GM21367 (cell line): ENCODE results near the gene DISC1.
"Not testable (repeated sequence)": the region's sequence is repeated elsewhere in the genome, so short reads cannot be mapped to it uniquely, and the experiment has no call there.

ENCODE experiments used
- ATAC-seq: cut with Tn5 transposase; IDR thresholded peaks from one replicate; pipeline ENCODE4 v1.9.1; 2021; ENCODE audit not compliant: unreplicated experiment

Gene DISC1

DNA sequence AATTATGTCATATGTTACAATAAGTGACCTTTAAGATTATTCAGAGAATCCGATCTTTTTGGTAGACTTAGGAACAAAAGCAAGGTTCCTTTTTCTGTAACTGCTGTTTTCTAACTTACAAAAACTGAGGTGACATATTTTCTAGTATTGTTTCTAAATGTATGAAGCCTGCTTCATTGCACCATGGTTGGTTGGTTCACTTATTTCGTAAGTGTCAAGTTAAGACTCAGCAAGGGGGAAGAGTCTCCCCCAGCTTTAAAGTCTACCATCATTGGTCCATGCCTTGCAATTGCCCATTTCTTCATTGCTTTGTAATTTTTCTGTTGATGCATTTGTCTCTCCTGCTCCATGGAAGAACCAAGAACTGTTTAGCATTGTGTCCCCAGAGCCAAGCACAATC lies 136.9 kb downstream of the DISC1 start:
- ATAC-seq, result no peak

- ATAC-seq, result not testable (repeated sequence)
These were observed 139.2 kb downstream of the DISC1 start for GRCh38 chr1:231765825-231766224.

- no peak for ATAC-seq
These were observed 140.9 kb downstream of the DISC1 start for GRCh38 chr1:231767471-231767870.

GRCh38 chr1:231768416-231768815 lies 141.8 kb downstream of the DISC1 start:
- no peak for ATAC-seq

DNA sequence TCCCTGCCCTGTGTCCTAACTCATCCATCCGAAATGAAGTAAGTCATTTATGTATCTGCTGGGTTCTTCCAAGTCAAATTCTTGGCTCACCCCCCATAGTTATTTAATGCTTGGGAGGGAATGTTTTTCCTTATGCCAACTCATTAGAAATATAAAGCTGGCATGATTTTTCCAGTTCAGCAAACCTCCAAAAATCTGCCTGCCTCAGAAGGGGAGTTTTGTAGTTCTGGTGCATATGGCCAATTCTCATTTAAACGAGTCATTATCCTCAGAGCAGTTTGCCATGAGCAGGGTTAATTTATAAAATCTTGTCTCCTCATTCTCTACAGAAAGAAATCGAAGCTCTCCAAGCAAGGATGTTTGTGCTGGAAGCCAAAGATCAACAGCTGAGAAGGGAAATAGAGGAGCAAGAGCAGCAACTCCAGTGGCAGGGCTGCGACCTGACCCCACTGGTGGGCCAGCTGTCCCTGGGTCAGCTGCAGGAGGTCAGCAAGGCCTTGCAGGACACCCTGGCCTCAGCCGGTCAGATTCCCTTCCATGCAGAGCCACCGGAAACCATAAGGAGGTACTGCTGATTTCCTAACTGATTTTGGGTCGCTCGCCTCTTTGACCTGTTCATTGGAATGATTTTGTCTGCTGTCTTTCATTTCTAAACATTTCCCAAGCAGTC lies 144.1 kb downstream of the DISC1 start:
- ATAC-seq, result no peak

DNA sequence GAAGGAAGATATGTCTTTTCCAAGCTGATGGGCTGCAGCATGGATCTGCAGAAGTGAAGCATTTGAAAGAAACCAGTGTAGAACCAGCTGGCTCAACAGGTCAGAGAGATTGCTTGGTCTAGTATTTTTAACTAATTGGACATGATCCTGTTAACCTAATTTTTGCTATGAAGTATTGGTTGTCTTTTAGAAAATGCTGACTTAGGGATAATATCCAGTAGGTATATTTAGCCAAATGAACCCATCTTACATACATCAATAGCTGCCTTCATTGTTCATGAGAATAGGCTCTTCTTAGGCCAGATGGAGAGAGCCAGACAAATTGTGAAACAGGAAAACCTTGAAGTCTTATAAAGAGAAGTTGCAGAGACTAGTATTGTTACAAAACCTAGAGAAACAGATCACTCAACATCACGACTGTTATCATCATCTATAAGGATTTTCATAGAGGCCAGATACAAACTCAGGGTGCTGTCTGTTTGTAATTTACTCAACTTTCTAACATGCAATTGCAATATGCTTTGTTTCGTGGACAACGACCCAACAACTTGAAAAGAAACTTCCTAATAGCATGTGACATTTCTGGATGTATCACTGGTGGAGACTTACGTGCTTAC lies 148.2 kb downstream of the DISC1 start:
- ATAC-seq, result no peak

GRCh38 chr1:231776010-231776756 lies 149.6 kb downstream of the DISC1 start:
- no peak for ATAC-seq

- ATAC-seq, result no peak
These were observed 150.1 kb downstream of the DISC1 start for GRCh38 chr1:231776757-231777062.

- ATAC-seq, result no peak
These were observed 151.6 kb downstream of the DISC1 start for GRCh38 chr1:231778009-231778719.

- ATAC-seq, result no peak
These were observed 152.5 kb downstream of the DISC1 start for GRCh38 chr1:231779081-231779480.

GRCh38 chr1:231781892-231782291 lies 155.3 kb downstream of the DISC1 start:
- ATAC-seq, result no peak

- ATAC-seq, result not testable (repeated sequence)
These were observed 158.5 kb downstream of the DISC1 start for GRCh38 chr1:231785073-231785472.

DNA sequence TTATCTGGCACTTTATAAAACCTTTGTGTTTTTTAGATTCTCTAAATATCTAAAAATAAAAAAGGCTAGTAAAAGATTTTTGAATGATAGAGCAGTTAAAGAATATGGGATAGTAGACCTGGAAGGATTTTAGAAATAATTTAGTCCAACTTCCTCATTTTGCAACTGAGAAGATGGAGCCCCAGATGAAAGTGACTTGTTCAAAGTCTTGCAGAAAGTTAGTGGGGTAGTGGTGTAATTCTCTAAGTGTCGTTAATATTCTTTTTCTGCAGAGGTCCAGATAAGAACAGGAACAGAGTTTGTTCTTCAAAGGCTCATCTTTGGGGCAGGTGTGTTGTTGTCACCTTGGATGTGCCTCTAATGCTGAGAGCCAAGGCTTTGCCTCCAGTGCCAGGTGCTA lies 159.5 kb downstream of the DISC1 start:
- ATAC-seq, result no peak

DNA sequence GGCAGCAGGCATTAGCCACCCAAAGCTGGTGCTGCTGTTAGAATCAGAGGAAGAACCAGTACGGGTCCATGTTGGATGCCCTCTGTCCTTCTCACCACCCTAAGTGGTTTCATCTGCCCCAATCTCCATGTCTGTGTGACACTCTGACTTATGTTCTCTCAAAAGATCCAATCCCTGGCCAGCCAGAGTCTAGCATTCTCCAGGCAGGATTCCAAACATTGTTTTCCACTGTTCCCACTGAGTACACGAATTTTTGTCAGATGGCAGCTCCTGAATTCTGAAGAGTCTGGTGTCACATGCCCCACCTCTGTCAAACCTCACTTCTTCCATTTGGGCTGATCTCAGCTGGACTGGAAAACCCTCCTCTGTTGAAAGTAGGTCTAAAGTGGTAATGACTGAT lies 166.0 kb downstream of the DISC1 start:
- ATAC-seq, result no peak

- ATAC-seq, result no peak
These were observed 167.3 kb downstream of the DISC1 start for GRCh38 chr1:231793893-231794292.

DNA sequence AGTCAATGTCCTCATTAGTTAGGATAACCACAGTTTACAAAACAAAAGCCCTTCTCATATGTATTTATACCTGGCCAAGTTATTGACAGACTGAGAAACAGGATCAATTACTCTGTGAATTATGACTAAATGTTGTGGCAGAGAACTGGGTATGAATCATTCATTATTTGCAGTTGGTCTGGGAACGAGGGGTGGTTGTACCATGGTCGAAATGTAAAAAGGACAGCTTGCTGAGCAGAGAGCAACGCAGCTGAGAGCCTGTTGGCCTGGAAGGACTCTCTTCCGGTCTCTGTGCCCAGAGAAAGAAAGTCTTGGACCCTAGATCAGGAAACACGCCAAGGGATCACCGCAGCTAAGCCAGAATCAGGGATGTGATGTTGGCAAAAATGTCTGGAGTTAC lies 169.6 kb downstream of the DISC1 start:
- no peak for ATAC-seq

DNA sequence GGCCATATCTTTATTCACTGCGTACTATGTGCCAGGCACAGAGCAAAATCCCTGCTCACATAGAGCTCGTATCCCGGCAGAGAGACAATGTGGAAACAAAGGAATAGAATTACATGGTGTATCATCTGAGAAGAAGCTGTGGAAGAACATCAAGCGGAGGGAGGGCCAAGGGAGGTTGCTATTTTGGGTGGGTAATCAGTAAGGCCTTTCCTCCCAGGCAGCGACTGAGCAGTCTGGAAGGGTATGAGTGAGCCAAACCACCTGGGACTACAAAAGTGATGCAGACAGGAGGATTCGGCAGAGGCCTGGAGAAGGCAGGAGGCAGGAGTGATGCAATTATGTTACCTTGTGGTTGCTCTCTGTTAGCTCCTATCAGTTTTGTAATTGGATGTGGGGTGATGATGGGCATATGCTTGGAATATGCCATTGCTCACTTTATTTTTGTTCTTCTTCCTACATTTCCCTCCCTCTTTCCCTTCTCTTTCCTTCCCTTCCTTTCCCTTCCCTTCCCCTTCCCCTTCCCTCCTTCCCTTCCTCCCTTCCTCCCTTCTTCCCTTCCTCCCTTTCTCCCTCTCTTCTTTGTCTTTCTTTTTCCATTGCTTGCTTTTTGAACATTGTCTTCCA lies 172.9 kb downstream of the DISC1 start:
- no peak for ATAC-seq

DNA sequence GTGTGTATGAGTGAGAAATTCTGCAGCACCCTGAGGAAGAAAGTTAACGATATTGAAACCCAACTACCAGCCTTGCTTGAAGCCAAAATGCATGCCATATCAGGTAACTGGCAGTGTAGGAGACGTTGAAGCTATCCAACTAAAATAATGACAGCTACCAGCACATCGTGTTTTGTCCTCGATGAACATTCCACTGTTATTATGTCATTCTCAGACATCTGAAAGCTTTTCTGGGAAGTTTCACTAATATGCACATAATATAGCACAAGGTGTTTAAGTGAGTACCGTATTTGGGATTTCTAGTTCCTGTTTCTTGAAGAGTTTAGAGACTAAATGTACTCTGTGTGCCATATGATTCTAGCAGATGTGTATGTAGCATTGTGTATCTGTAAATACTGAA lies 173.5 kb downstream of the DISC1 start:
- ATAC-seq, result no peak

DNA sequence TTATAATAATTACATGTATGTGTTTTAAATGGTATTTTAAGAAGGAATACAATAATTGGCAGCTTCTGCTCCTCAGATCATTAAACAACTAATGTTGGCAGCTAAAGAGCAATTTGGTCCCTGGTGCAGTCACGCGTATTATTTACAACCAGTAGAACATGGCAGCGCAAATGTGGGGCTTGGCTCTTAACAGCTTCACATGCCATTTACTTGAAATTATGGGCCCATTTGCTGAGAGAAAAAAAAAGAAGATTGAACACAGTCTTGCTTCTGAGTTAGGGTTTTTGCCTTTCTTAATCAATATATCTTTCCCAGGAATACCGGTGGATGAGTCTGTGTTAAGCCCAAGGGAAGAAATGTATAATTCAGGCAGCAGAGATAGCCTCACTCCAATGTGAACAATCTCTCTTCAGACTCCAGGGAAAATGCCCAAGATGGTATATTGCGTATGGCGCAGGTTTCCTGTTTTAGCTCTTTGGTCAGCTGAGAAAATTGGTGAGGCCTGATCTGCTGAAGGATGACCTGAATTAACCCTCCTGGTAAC lies 174.5 kb downstream of the DISC1 start:
- no peak for ATAC-seq

GRCh38 chr1:231803353-231803752 lies 176.8 kb downstream of the DISC1 start:
- no peak for ATAC-seq
